COLO829 (cell line): ENCODE measurements around the gene MYO1E.
A peak's percentile ranks its signal among the peaks of the same experiment; 100 is the strongest.
"Not testable (repeated sequence)": the region's sequence is repeated elsewhere in the genome, so short reads cannot be mapped to it uniquely, and the experiment has no call there.

ENCODE experiments used
- DNase-seq: peaks from one replicate; pipeline ENCODE4 v3.0.0; 2012; ENCODE audit warnings: low spot score

Gene MYO1E

DNA sequence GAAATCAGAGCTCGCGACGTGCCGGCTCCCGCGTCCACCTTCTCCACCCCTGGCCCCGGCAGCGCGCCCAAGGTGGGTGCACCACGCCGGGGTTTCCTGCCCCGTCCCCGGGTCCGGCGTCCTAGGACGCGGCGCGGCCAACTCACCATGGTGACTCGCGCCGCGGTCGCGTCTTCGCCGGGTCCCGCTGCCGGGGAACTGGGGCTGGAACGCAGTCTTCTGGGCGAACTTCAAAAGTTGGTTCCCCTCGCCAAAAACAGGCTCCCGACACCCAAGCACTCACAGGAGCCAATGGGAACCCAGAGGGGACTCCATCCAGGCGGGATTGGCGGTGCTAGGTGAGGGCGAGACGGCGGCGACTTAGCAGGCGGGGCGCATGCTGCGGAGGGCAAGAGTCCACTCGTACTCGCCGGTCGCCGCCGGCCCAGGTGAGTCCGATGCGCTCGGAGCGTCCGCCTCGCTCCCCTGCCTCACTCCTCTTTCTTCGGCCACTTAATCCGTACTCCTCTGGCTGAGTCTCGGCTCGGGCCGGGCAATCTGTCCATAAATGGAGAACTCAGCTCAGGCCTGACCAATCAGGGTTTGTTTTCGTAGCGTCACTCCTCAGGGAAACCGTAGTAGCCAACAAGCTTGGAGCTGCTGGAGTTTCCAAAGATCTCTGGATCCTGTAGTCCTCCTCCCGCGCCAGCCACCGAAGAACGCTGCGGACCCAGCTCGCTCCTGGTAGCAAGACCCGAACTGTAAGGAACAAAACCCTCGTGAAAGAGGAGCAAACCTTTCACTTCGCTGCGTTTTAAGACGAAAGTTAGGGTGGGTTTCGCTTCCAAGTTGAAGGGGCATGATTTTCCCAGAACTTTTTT is at the start of gene MYO1E:
MYO1E (minus strand) TSS at position 520 of the 860 bp plus-strand sequence; CDS start at position 149, 371 bp downstream.
- DNase-seq: peak; percentile 94

DNA sequence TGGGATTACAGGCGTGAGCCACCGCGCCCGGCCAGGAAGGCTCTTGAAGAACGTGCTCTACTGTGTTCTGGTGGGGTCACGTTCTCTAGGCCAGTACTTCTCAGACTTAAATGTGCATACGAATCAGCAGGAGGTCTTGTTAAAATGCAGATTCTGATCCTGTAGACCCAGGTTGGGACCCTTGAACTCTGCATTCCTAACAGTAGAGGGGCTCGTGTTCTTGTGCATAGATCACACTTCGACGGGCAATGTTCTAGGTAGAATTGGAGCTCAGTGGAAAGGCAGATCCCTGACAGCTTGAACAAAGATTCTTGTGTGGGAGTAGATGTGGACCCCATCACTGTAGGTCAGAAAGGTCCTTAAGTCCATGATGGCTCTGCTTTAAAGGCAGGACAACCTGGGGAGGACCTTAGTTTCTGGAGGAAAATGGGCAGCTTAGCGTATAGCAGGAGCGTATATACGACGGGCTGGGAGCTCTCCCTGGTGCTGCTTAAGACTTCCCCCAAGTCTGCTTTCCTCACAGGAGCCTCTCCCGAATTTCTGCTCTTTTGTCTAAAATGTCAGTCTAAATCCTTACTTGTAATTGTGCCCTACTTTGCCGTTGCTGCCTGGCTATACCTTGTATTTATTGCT is 48.4 kb upstream of the MYO1E start:
- DNase-seq: no peak

- no peak for DNase-seq
These were observed 47.4 kb upstream of the MYO1E start for GRCh38 chr15:59420108-59420507.

- DNase-seq: no peak
These were observed 46.5 kb upstream of the MYO1E start for GRCh38 chr15:59419170-59419569.

DNA sequence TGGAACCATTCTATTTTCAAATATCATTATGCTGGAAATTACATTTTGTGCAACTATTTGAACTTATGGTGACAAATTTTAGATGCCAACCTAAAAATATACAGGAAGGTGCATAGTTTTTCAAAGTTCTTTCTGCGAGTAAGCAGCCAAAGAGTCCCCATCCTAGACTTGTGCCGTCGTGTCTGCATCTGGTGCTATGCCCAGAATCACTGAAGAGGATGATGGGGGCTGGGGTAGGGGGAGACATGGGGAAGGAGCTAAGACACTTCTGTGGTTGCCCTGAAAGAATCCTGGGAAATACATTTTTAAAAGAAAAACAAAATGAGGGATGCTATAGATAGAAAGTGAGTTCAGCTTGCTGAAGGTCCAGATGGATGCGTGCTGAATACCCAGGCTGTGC is 44.1 kb upstream of the MYO1E start:
- no peak for DNase-seq

GRCh38 chr15:59413577-59413976 is 40.9 kb upstream of the MYO1E start:
- DNase-seq: no peak

GRCh38 chr15:59410391-59410896 is 37.8 kb upstream of the MYO1E start:
- DNase-seq: no peak

DNA sequence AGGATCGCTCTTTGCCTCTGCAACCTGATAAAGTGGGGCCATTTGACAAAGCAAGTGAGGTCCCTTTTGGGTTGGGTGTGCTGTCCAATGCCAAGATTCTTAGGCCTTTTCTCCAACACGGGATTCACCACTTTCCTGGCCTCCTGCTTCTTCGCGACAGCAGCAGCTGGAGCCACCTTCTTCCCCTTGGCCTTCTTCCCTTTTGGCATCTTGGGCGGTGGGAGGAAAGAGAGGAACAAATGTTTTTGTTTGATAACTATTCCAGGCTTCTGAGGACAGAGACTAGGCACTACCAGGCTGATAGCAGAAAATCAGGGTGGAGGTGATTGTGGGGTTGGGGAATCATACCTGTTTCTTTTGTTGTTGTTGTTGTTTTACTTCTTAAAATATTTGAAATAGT is 35.3 kb upstream of the MYO1E start:
- DNase-seq: no peak

DNA sequence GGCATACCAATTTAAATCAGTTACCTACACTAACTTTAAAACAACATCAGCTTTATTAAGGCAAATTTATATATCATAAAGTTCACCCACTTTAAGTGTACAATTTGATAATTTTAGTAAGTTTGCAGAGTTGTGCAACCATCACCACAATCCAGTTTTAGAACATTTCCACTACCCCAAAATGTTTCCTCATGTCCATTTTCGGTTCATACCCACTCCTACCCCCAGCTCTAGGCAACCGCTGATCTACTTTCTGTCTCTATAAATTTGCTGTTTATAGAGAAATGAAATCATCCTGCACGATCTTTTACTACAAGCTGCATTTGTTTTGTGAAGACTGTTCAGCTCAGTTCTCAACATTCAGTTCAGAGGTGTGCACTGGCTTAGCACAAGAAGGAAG is 33.8 kb upstream of the MYO1E start:
- DNase-seq: no peak

DNA sequence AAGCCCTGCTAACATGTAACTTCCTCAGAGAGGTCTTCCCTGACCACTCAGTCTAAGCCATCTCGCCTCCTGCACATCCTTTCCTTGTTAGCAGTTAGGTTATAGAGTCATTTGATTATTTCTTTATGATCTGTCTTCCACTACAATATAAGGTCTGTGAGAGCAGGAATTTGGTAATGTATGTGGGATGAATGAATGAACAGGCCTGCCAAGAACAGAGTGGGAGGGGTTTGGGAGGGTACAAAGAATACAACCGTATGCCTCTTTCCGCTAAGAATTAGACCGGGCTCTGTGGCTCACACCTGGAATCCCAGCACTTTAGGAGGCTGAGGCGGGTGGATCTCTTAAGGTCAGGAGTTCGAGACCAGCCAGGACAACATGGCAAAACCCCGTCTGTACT is 32.4 kb upstream of the MYO1E start:
- no peak for DNase-seq

- DNase-seq: no peak
These were observed 29.3 kb upstream of the MYO1E start for GRCh38 chr15:59401824-59402569.

GRCh38 chr15:59401051-59401823 is 28.6 kb upstream of the MYO1E start:
- DNase-seq: not testable (repeated sequence)

GRCh38 chr15:59400103-59400813 is 27.6 kb upstream of the MYO1E start:
- DNase-seq: no peak

DNA sequence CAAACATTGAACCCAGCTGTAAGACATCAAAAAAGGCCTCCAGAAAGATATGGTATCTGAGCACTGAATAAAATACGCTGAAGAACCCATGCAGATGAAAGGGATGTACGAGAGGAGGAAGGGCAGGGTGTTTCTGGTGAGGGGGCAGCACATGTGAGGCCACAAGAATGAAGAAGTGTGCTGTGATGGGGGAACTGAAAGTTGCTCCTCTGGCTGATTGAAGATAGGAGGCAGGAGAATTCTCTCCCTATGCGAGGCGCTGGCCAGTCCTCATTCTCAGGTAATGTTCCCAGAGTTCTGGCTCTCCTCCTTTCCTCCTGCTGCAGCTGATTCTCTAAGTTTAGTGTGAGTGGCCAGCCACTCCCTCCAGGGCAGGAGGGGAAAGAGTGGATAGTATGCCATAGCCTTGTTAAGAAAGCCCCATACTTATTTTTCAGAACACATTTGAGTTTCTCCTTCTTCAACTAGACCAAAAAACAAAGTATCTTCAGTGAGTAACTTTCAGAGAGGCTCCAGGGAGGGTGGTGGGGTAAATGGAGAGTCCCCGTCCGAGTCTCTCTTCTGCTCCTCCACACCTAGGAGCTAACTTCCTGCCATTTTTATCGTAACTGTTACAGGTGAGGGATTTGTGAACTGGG is 26.9 kb upstream of the MYO1E start:
- no peak for DNase-seq

GRCh38 chr15:59398220-59398619 is 25.5 kb upstream of the MYO1E start:
- DNase-seq: no peak

DNA sequence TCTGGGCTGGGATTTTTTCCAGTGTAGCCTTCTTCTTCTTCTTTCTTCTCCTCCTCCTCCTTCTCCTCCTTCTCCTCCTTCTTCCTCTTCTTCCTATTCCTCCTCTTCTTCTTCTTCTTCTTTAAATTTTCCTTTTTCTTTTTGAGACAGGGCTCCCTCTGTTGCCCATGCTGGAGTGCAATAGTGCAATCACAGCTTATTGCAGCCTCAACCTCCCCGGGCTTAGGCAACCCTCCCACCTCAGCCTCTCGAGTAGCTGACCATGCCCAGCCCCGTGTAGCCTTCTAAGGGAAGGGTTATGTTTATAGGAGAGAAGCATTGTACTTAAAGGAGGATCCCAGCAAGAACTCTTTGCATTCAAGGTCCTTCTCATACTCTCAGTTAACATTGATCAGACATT is 24.0 kb upstream of the MYO1E start:
- DNase-seq: no peak

GRCh38 chr15:59396211-59396610 is 23.5 kb upstream of the MYO1E start:
- DNase-seq: no peak

GRCh38 chr15:59394166-59394661 is 21.5 kb upstream of the MYO1E start:
- DNase-seq: no peak

DNA sequence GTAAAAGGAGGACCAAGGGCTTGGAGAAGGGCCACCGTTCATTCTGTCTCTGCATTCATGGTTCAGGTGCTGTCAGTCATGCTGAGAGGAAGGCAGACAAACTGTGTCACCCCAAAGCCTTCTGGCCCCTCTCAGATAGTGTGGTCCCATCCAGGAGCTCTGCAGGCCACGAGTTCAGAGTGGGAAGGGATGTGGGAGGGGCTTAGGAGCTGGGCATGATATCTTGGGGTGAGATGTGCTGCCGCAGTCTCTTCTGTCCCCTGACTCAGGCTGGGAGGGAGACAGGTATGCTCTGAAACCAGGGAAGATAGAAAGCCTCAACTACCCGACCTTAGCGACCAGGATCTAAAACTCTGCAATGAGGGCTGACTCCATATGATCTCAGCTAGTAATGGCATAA is 19.6 kb upstream of the MYO1E start:
- no peak for DNase-seq

GRCh38 chr15:59388670-59389069 is 16.0 kb upstream of the MYO1E start:
- DNase-seq: no peak
